NCI-H2029 treated with DMSO at 0.1 percent for 48 hours (cell line): ENCODE results near the gene LBR.
"Not testable (repeated sequence)": the region's sequence is repeated elsewhere in the genome, so short reads cannot be mapped to it uniquely, and the experiment has no call there.

ENCODE experiments used
- DNase-seq: peaks from one replicate; lab custom pipeline; 2025; lab: John Stamatoyannopoulos, UW

The LBR gene

GRCh38 chr1:225422795-225423517 is 4.9 kb downstream of the LBR start:
- DNase-seq = no peak

- no peak for DNase-seq
Observed at GRCh38 chr1:225422031-225422605, 5.7 kb downstream of the LBR start.

- DNase-seq = no peak
Observed at GRCh38 chr1:225418598-225418997, 9.2 kb downstream of the LBR start.

DNA sequence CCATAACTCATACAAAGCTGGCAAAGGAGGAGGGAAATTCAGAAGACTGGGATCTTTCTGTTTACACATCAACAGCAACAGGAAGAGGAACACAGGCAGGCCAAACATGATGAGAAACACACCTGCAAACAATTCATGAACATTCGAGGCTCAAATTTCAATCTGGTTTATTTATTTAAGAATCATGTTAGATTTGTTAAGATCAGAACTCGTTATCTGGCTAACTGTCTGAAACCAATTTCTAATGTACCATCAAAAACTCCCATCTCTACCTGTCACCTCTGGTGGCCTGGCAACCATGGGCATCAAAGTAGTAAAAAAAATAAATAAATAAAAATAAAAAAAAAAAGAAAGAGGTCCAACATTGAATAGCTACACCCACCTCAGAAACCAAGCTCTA is 9.8 kb downstream of the LBR start:
- DNase-seq = peak; percentile 70

- DNase-seq = no peak
Observed at GRCh38 chr1:225415967-225416745, 11.7 kb downstream of the LBR start.

DNA sequence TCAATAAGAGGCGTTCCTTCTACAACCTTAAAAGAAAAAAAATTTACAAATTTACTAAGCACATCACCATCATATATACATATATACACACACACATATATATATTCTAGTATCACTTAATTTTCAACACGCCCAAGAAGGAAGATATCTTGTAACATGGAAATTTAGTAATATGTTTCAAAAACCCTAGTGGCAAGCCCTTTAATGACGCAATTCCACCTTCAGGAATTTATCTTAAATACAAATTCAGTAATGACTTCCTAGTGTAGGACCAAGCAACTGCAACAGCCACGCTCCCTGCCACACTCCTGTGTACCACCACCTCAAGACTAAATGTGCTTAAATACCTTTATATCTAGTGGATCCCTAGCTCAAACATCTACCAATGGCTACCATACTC is 12.5 kb downstream of the LBR start:
- no peak for DNase-seq

DNA sequence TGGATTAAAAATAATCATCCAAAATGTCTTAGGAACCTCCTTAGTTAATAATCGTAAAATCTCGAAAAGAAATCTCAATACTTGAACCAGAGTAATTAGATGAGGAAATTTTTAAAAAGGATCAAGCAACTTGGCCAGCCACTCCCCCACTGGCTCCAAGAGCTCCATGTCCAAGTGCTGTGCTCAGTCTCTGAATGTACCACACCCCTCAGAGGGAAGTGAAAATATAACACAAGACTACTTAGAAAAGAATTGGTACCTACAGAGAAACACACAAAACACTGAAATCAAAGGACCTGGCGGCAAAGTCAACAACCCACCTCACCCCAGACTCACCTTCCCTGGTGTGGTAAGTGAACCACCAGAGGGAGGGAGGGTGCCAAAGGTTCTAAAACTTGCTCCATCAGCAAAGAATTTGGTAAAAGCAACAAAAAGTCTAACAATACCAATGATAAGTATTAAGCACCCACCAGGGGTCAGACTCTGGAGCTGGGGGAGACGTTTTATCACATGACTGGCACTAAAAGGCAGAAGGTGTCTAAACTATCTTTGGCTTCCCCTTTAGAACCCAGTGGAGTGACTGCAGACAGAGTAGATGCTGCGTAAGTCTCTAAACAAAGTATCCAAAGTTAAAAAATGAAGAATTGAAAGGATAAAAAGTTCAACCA is 14.0 kb downstream of the LBR start:
- DNase-seq = no peak

GRCh38 chr1:225412803-225413351 is 15.0 kb downstream of the LBR start:
- no peak for DNase-seq

DNA sequence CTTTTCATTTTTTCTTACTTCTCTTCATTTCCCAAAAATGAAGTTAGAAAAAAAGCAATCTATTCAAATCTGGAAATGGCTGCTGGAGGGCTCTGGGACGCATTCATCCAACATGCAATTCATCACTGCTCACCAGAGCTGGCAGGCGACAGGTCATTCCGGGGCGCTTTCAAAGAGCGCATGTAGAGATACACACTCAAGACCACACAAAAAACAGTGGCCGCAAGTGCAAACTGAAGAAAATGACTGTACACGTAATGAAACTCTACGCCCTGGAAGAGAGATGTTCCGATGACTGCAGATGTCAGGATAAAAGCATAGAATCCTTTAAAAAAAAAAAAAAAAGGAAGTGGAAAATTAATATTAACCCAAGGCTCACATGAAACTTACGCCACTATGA is 15.5 kb downstream of the LBR start:
- no peak for DNase-seq

DNA sequence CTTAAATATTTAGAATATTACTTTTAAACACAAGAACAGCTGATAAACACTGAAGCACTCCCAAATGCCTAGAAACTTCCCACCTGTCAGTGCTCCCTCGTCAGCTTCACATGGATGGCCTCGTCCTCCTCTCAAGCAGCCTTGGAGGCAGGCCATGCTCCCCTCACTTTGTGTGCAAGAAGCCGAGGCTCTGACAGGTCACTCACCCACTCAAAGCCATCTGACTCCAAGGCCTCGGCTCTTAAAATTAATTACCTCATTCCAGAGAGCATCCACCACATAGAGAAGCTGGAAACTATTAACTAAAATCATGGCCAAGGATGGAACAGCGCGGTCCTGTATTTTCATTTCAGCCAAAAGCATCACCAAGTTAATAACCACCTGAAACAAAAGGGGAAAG is 17.8 kb downstream of the LBR start:
- no peak for DNase-seq

DNA sequence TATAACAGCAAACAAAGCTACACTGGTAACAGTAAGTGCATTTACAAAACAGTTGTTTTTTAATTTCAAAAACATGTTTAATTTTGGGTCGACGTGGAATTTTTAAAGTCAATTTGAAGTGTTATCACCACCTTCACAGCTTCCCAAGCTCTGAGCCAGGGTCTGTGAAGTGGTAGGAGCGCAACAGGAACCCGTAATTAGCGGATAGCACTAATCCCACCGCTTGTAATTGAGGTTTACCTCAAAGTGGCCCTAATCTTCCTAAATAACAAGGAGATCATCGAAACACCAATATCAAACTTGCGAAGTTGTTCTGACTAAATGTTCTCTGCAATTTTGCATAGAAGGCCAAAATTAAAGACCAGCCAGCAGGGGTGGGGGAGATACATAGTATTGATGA is 18.8 kb downstream of the LBR start:
- DNase-seq = no peak

GRCh38 chr1:225408249-225408648 is 19.6 kb downstream of the LBR start:
- no peak for DNase-seq

GRCh38 chr1:225407755-225408154 is 20.1 kb downstream of the LBR start:
- no peak for DNase-seq

- no peak for DNase-seq
Observed at GRCh38 chr1:225406976-225407725, 20.7 kb downstream of the LBR start.

DNA sequence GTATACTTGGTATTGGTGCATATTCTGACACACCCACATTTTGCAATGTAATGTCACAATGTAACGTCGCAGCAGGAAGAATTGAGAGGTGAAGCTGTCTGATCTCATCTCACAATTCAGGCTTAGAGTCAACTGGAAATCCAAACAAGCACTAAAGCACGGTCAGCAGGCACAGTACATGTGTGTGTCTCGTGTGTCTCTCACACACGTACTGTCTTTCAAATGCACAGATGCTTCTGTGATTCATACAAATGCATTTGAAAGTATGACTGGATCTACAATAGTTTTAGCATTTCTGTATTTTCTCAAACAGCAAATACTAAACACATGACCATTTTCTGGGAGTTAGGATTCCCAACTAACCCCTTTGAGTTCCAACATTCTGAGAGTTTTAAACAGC is 26.9 kb downstream of the LBR start:
- DNase-seq = no peak

DNA sequence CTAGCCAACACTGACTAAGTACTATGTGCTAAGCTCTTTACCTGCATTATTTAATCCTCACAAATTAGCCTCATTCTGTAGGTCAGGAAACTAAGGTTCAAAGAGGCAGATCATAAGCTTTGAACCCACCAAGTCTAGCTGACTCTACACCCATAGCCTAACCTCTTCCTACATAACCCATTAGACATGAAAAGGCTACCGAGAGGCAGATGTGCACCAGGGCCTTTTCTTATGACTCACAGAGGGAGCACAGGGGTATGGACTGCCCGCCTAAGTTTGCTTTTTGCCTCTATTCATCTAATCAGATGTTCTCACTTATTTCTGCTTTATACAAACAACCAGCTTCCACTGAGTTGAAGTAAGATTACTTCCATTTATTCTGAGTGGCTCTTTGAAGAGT is 31.5 kb downstream of the LBR start:
- no peak for DNase-seq

GRCh38 chr1:225389843-225390242 is 38.0 kb downstream of the LBR start:
- DNase-seq = no peak

DNA sequence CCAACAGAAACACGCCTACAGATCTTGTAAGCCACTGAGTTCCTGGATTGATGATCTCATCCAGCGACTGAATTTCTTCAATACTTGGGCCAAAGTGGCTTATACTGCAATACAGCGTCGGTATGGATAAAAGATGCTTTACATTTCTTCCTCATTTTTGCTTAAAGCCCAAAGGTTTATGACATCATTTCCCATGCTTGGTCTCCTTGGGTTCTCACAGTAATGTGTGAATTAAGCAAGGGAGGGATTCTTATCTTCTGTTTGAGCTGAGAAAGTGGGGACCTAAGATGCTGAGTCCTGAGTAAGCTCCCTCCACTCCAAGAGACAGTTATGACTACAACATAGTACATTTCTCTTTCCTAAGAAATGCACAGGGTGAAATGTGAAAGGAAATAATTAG is 39.5 kb downstream of the LBR start:
- DNase-seq = no peak

DNA sequence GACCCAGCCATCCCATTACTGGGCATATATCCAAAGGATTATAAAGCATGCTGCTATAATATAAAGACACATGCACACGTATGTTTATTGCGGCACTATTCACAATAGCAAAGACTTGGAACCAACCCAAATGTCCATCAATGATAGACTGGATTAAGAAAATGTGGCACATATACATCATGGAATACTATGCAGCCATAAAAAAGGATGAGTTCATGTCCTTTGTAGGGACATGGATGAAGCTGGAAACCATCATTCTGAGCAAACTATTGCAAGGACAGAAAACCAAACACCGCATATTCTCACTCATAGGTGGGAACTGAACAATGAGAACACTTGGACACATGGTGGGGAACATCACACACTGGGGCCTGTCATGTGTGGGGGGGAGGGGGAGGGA is 41.0 kb downstream of the LBR start:
- DNase-seq = not testable (repeated sequence)

DNA sequence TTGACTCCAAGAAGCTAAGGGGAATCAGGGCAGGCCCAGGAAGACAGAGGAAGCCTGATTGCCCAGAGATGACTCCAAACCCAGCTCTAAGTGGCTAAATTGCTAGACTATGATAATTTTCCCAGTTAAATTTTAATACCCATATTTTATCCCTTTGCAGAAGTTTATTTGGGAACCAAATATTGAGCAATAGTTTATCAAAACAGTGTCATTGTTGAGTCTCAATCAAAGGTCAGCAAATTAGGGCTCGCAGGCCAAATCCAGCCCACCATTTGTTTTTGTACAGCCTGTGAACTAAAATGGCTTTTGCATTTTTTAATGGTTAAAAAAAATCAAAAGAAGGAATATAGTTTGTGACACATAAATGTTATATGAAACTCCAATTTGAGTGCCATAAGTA is 47.1 kb downstream of the LBR start:
- DNase-seq = no peak

DNA sequence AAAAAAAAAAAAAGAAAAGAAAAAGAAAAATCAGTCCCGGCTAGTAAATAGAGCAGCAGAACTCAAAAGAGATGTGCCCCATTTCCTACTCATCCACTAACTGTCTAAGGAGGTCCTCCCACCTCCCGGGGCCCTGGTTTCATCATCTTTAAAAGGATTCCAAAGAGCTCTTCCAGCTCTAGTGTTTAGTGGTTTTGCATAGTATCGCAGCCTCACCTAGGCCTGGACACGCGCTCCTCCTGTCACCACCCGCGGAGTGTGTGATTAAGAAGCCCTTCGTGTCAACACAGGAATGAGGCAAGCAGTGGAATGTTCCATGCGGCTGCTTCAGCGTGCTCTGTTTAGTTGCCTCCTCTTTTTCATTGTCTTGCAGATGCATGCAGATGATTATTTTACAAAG is 49.0 kb downstream of the LBR start:
- no peak for DNase-seq

DNA sequence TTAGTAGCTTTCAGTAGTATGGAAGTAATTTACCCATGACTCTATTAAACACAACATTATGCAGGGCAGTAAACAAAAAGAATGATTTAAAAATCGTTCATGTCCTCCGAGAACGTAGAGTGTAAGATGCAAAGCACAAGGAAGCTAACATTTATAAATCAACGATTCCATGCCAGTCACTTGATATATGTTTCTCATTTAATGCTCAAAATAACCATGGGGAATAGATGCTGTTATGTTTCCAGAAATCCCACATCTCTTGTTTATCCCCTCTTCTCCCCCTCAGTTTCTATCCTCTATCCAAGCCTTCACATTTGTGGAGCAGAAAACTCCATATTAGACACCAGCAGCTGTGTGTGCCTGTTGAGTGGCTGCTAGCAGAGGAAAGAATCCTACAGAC is 52.8 kb downstream of the LBR start:
- no peak for DNase-seq
